Stimulated activated effector memory CD8-positive, alpha-beta T cell treated with anti-CD3 and anti-CD28 coated beads, Interleukin-12 subunit alpha, Interleukin-12 subunit beta, amount 100 ng/mL, for 72 hours (primary cell): ENCODE data around the gene CSGALNACT2.

Experiments used
- ATAC-seq: fragments of 150-1000 bp; cut with Tn5 transposase; 2 replicates; pipeline ENCODE4 v1.10.0; 2021
- DNase-seq, 2 donors: peaks; one replicate each; pipeline ENCODE4 v3.0.0; 2021 to 2022; ENCODE audit warnings: low spot score in 2 of 2
- H3K27ac Mint-ChIP-seq: one replicate; pipeline ENCODE4 v1.8.0; 2022; ENCODE audit warnings: mild to moderate bottlenecking, mixed read lengths
- H3K36me3 Mint-ChIP-seq: one replicate; pipeline ENCODE4 v1.8.0; 2022; ENCODE audit warnings: mild to moderate bottlenecking, mixed read lengths
- H3K4me1 Mint-ChIP-seq: one replicate; pipeline ENCODE4 v1.8.0; 2022; ENCODE audit warnings: mixed read lengths
- H3K4me3 Mint-ChIP-seq: one replicate; pipeline ENCODE4 v1.8.0; 2022; ENCODE audit warnings: mild to moderate bottlenecking, mixed read lengths
- H3K9me3 Mint-ChIP-seq: one replicate; pipeline ENCODE4 v1.8.0; 2022; ENCODE audit warnings: mixed read lengths

CSGALNACT2 gene

GRCh38 chr10:43126759-43127424 lies 11.4 kb upstream of the CSGALNACT2 start:
- no peak for DNase-seq
- no peaks in the 10 kb centered on the region for H3K9me3 Mint-ChIP-seq
- H3K27ac Mint-ChIP-seq, result no peak overlapping the region
- no peak for ATAC-seq
- peaks cover 37% of the 10 kb centered on the region for H3K4me1 Mint-ChIP-seq
- H3K36me3 Mint-ChIP-seq, result peaks cover 3% of the 10 kb centered on the region
- H3K4me3 Mint-ChIP-seq, result peak overlapping the region; percentile 28

GRCh38 chr10:43127442-43127841 lies 10.8 kb upstream of the CSGALNACT2 start:
- ATAC-seq, result no peak
- DNase-seq, result no peak
- no peaks in the 10 kb centered on the region for H3K9me3 Mint-ChIP-seq
- H3K36me3 Mint-ChIP-seq, result no peaks in the 10 kb centered on the region
- peak overlapping the region; percentile 96 for H3K27ac Mint-ChIP-seq
- peaks cover 33% of the 10 kb centered on the region for H3K4me1 Mint-ChIP-seq
- peak overlapping the region; percentile 28 for H3K4me3 Mint-ChIP-seq

- DNase-seq (peak; percentile 1 to 40), ATAC-seq (no peak)
- H3K27ac Mint-ChIP-seq, result peak overlapping the region; percentile 96
- peak overlapping the region; percentile 25 for H3K4me3 Mint-ChIP-seq
- H3K36me3 Mint-ChIP-seq, result no peaks in the 10 kb centered on the region
- no peaks in the 10 kb centered on the region for H3K9me3 Mint-ChIP-seq
- H3K4me1 Mint-ChIP-seq, result peaks cover 38% of the 10 kb centered on the region
These were observed 9.9 kb upstream of the CSGALNACT2 start for GRCh38 chr10:43128331-43128730.

- H3K4me1 Mint-ChIP-seq, result peaks cover 40% of the 10 kb centered on the region
- no peaks in the 10 kb centered on the region for H3K9me3 Mint-ChIP-seq
- peak; percentile 93 for ATAC-seq
- peak; percentile 14 to 72 for DNase-seq
- H3K4me3 Mint-ChIP-seq, result peak overlapping the region; percentile 25
- H3K36me3 Mint-ChIP-seq, result no peaks in the 10 kb centered on the region
- peak overlapping the region; percentile 96 for H3K27ac Mint-ChIP-seq
These were observed 9.1 kb upstream of the CSGALNACT2 start for GRCh38 chr10:43128958-43129706.

- Mint-ChIP-seq H3K9me3 (no peaks in the 10 kb centered on the region), H3K4me1 (peaks cover 47% of the 10 kb centered on the region), H3K4me3 (no peak overlapping the region), H3K27ac (no peak overlapping the region), H3K36me3 (no peaks in the 10 kb centered on the region)
- DNase-seq, result peak in 1 of 2 donors; percentile 44
- ATAC-seq, result no peak
These were observed 7.5 kb upstream of the CSGALNACT2 start for GRCh38 chr10:43130770-43131171.

- Mint-ChIP-seq H3K4me1 (peaks cover 52% of the 10 kb centered on the region), H3K27ac (no peak overlapping the region), H3K36me3 (peaks cover 2% of the 10 kb centered on the region), H3K4me3 (no peak overlapping the region), H3K9me3 (no peaks in the 10 kb centered on the region)
- no peak for ATAC-seq
- no peak for DNase-seq
These were observed 7.0 kb upstream of the CSGALNACT2 start for GRCh38 chr10:43131256-43131655.

- Mint-ChIP-seq H3K27ac (no peak overlapping the region), H3K36me3 (peaks cover 8% of the 10 kb centered on the region), H3K4me1 (peaks cover 51% of the 10 kb centered on the region), H3K9me3 (no peaks in the 10 kb centered on the region), H3K4me3 (no peak overlapping the region)
- DNase-seq (peak; percentile 0 to 46), ATAC-seq (no peak)
These were observed 6.3 kb upstream of the CSGALNACT2 start for GRCh38 chr10:43131906-43132305.

GRCh38 chr10:43132867-43133787 lies 5.1 kb upstream of the CSGALNACT2 start:
- Mint-ChIP-seq H3K27ac (no peak overlapping the region), H3K4me3 (no peak overlapping the region), H3K36me3 (peaks cover 20% of the 10 kb centered on the region), H3K4me1 (peaks cover 50% of the 10 kb centered on the region), H3K9me3 (no peaks in the 10 kb centered on the region)
- DNase-seq, result peak in 1 of 2 donors; percentile 41
- ATAC-seq, result no peak

GRCh38 chr10:43134126-43134905 lies 3.9 kb upstream of the CSGALNACT2 start:
- Mint-ChIP-seq H3K36me3 (peaks cover 32% of the 10 kb centered on the region), H3K27ac (no peak overlapping the region), H3K4me1 (peaks cover 47% of the 10 kb centered on the region), H3K9me3 (no peaks in the 10 kb centered on the region), H3K4me3 (no peak overlapping the region)
- no peak for ATAC-seq
- DNase-seq, result peak in 1 of 2 donors; percentile 28

GRCh38 chr10:43135064-43135463 lies 3.2 kb upstream of the CSGALNACT2 start:
- H3K36me3 Mint-ChIP-seq, result peaks cover 40% of the 10 kb centered on the region
- peak in 1 of 2 donors; percentile 34 for DNase-seq
- H3K4me3 Mint-ChIP-seq, result peak overlapping the region; percentile 96
- H3K27ac Mint-ChIP-seq, result no peak overlapping the region
- H3K4me1 Mint-ChIP-seq, result peaks cover 54% of the 10 kb centered on the region
- H3K9me3 Mint-ChIP-seq, result no peaks in the 10 kb centered on the region
- no peak for ATAC-seq

GRCh38 chr10:43135656-43136055 lies 2.6 kb upstream of the CSGALNACT2 start:
- ATAC-seq, result no peak
- peaks cover 46% of the 10 kb centered on the region for H3K36me3 Mint-ChIP-seq
- no peaks in the 10 kb centered on the region for H3K9me3 Mint-ChIP-seq
- H3K4me3 Mint-ChIP-seq, result peak overlapping the region; percentile 96
- peaks cover 58% of the 10 kb centered on the region for H3K4me1 Mint-ChIP-seq
- H3K27ac Mint-ChIP-seq, result peak overlapping the region; percentile 97
- DNase-seq, result no peak

- H3K4me3 Mint-ChIP-seq, result peak overlapping the region; percentile 96
- H3K27ac Mint-ChIP-seq, result peak overlapping the region; percentile 97
- H3K4me1 Mint-ChIP-seq, result peaks cover 64% of the 10 kb centered on the region
- H3K9me3 Mint-ChIP-seq, result no peaks in the 10 kb centered on the region
- peaks cover 52% of the 10 kb centered on the region for H3K36me3 Mint-ChIP-seq
- DNase-seq, result peak in 1 of 2 donors; percentile 34
- no peak for ATAC-seq
These were observed 1.8 kb upstream of the CSGALNACT2 start for GRCh38 chr10:43136432-43136831.

GRCh38 chr10:43136995-43137716 lies 1.1 kb upstream of the CSGALNACT2 start:
- Mint-ChIP-seq H3K9me3 (no peaks in the 10 kb centered on the region), H3K27ac (peak overlapping the region; percentile 97), H3K36me3 (peaks cover 57% of the 10 kb centered on the region), H3K4me1 (peaks cover 64% of the 10 kb centered on the region), H3K4me3 (peak overlapping the region; percentile 96)
- DNase-seq, result no peak
- no peak for ATAC-seq

- Mint-ChIP-seq H3K9me3 (no peaks in the 10 kb centered on the region), H3K36me3 (peaks cover 61% of the 10 kb centered on the region), H3K4me1 (peaks cover 68% of the 10 kb centered on the region), H3K4me3 (peak overlapping the region; percentile 96), H3K27ac (peak overlapping the region; percentile 97)
- peak; percentile 57 for ATAC-seq
- no peak for DNase-seq
These were observed 576 bp upstream of the CSGALNACT2 start for GRCh38 chr10:43137717-43138020.
